Middle frontal gyrus (tissue), 1 donor: ENCODE results near the gene C7orf33.

ENCODE experiments used
- DNase-seq: peaks from one replicate; pipeline ENCODE4 v3.0.0-alpha.2; 2015; ENCODE audit warnings: low spot score; ENCODE audit errors: extremely low spot score

Gene C7orf33

DNA sequence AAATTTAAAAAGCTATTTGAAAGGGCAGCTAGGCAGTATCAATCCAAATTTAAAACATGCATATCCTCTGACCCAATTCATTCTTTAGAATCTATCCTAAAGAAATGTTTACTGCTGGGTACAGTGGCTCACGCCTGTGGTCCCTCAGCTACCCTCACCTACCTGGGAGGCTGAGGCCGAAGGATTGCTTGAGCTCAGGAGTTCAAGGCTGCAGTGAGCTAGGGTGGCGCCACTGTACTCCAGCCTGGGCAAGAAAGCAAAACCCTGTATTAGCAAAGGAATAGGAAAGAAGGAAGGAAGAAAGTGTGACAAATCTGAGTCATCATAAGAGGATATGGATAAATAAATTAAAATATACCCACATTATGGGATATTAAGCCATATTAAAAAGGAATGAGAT lies 36.3 kb downstream of the C7orf33 start:
- DNase-seq: no peak

GRCh38 chr7:148628011-148628410 lies 37.4 kb downstream of the C7orf33 start:
- DNase-seq: no peak

DNA sequence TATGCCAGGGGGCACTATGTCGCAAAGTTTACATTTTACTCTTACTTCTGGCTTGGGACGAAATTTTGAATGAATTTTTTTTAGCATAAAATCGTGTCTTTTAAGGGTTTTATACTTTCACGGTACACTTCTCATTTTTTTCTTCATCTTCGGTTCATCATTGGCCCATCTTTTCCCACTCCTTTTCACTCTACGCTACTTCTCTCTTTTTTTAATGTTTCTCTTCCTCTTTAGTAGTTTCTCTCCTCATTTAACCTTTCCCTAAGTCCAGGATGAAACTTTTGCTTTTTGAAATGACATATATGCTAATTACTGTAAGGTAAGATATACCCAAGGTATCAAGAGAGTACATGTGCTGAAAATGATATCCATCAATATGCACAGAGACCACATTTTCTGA lies 39.5 kb downstream of the C7orf33 start:
- no peak for DNase-seq

GRCh38 chr7:148633761-148634160 lies 43.2 kb downstream of the C7orf33 start:
- DNase-seq: no peak

DNA sequence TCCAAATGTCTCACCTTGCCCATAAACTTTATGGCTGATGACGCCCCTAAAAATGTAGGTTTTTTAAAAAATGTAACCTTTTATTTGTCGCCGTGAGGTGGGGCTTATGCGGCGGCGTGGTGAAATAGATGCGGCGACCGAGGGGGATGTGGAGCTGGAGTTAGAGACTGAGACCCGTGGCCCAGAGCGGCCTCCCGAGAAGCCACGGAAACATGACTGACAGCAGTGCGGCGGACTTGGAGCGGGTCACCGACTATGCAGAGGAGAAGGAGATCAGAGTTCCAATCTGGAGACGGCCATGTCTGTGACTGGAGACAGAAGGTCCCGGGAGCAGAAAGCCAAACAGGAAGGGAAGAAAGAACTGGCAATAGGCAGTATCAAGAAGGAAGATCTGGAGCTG lies 46.5 kb downstream of the C7orf33 start:
- DNase-seq: no peak

DNA sequence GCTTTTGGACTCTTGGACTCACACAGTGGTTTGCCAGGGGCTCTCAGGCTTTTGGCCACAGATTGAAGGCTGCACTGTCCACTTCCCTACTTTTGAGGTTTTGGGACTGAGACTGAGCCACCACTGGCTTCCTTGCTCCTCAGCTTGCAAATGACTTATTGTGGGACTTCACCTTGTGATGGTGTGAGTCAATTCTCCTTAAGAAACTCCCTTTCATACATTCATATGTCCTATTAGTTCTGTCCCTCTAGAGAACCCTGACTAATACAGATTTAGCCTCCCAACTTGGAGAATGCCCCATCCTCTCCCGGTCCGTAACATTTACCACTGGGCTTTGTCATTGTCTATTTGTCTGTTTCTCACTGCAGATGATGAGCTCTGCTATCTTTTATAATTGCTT lies 55.3 kb downstream of the C7orf33 start:
- DNase-seq: no peak

DNA sequence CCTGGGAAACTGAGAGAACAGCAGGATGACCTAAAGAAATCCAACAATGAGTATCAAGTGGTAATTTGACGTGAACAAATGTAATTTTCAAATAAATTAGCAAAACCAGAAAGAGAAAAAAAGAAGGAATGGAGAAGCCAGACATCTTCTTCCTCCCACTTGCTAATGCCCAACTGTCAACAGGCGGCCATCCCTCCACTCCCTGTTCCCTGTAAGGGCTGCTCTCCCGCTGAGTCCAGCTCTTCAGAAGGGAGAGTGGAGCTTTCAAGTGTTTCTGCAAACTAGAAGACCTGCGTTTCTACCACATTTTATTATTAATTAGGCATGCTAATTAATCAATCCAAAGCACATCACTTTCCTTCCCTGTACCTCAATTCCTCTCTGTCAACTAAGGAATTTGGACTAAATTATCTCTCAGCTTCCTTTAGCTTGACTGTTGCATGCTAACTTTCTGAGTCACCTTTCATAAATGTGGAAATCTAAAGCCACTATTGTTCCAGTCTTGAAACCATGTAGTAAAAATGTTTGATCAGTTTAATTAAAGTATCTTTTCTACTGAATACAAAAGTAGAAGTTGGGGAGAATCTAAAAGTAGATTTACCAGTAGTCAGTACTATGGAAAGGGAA lies 59.8 kb downstream of the C7orf33 start:
- DNase-seq: no peak

GRCh38 chr7:148652773-148653172 lies 62.2 kb downstream of the C7orf33 start:
- DNase-seq: no peak

- no peak for DNase-seq
Observed at GRCh38 chr7:148657929-148658328, 67.4 kb downstream of the C7orf33 start.

DNA sequence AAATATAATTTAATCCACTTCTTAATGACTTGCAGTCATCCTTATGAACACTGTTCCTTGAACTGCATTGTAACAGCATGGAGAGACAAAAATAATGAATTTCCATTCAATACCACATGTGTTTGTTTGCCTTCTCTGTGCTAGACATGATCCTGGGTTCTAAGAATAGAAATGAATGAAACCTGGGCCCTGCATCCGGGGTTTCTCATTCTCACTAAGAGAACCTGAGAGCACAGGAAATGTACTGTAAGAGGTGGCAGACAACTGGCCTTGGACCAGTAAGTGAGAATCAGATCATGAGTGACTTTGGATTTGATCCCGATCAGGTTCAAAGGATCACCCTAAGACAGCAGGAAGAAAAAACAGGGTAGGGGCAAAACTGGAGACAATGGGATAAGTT lies 70.9 kb downstream of the C7orf33 start:
- no peak for DNase-seq

DNA sequence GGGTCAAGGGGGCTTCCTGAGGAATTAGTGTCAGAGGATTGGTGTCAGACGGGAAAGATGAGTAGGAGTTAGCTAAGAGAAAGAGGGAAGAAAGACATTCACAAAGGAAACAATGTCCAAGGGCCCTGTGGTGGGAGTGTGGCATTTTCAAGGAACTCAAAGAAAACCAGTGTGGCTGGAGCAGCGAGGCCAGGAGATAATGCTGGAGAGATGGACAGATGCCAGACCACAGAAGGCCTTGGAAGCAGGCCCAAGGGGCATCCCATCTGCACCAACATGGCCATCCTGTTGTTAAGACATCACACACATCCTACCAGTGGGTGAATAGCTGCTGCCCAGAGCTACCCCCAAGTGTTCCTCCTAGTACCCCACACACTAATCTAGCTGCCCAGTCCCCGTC lies 72.1 kb downstream of the C7orf33 start:
- DNase-seq: no peak

DNA sequence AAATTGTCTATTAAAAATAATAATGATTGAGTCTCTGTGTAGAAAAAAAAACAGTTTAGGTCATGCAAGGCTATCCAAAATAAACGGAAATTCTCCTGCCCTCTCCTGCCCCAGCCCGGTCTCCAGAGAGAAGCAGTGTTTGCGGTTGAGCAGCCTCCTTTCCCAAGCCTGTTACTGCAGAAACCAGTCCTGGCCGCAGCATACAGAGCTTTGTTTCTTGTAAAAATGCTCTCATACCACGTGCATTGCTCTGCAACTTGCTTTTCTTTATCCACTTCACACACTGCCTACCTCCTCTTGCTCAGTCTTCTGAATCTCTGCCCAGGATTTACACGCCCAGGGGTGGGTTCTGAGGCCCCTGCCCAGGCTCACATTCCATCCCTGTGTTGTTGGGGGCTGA lies 73.8 kb downstream of the C7orf33 start:
- DNase-seq: no peak

DNA sequence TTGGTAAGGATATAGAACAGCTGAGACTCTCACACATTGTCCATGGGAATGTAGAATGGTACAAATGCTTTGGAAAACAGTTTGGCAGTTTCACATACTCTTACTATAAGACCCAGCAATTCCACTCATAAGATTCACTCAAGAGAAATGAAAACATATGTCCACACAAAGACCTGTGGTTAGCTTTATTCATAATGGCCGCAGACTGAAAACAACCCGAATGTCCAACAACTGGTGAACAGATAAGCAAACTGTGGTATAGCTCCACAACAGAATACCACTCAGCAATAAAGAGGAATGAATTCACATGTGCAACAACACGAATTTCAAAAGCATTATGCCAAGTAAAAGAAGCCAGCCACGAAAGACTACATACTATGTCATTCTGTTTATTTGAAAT lies 74.7 kb downstream of the C7orf33 start:
- DNase-seq: no peak
